Loucy (cell line): ENCODE results near the gene TMTC4.

Experiments used
- H2AFZ ChIP-seq: fragments of 200-600 bp; sonication (generic); 2 replicates; pipeline ENCODE4 v1.6.0; 2016; ENCODE audit warnings: antibody characterized with exemption, mild to moderate bottlenecking, low read length, moderate library complexity
- H3F3A ChIP-seq: fragments of 200-600 bp; 2 replicates; pipeline ENCODE4 v1.6.0; 2016; ENCODE audit warnings: antibody characterized with exemption, low read depth, mild to moderate bottlenecking
- H3K27me3 ChIP-seq: fragments of 200-600 bp; sonication (generic); 2 replicates; pipeline ENCODE4 v1.6.1; 2014; ENCODE audit warnings: low read length, mild to moderate bottlenecking; ENCODE audit not compliant: insufficient read depth, poor library complexity, severe bottlenecking
- H3K36me3 ChIP-seq: fragments of 200-600 bp; sonication (generic); 2 replicates; pipeline ENCODE4 v1.6.1; 2016; ENCODE audit warnings: low read length; ENCODE audit not compliant: insufficient read depth
- H3K4me1 ChIP-seq: fragments of 200-600 bp; sonication (generic); 2 replicates; pipeline ENCODE4 v1.5.1; 2014; ENCODE audit warnings: low read length, mild to moderate bottlenecking; ENCODE audit not compliant: insufficient read depth, poor library complexity, severe bottlenecking
- H3K4me2 ChIP-seq: fragments of 200-600 bp; sonication (generic); 2 replicates; pipeline ENCODE4 v1.6.0; 2014; ENCODE audit warnings: antibody characterized with exemption, low read length, low read depth, mild to moderate bottlenecking; ENCODE audit not compliant: poor library complexity, severe bottlenecking
- H3K4me3 ChIP-seq: fragments of 200-600 bp; sonication (generic); 2 replicates; pipeline ENCODE4 v1.5.1; 2014; ENCODE audit warnings: low read length, mild to moderate bottlenecking, mixed read lengths; ENCODE audit not compliant: poor library complexity, severe bottlenecking
- H3K79me2 ChIP-seq: fragments of 200-600 bp; sonication (generic); 2 replicates; pipeline ENCODE4 v1.6.1; 2014; ENCODE audit warnings: low read length; ENCODE audit not compliant: insufficient read depth
- H3K9ac ChIP-seq: fragments of 200-600 bp; sonication (generic); 2 replicates; pipeline ENCODE4 v1.6.0; 2014; ENCODE audit warnings: mild to moderate bottlenecking, low read depth, low read length, moderate library complexity; ENCODE audit not compliant: poor library complexity, severe bottlenecking
- H3K9me2 ChIP-seq: fragments of 200-600 bp; sonication (generic); replicated peaks from 2 replicates; pipeline ENCODE4 v1.6.1; 2016; ENCODE audit warnings: low read depth, low read length, mixed read lengths
- H3K9me3 ChIP-seq: fragments of 200-600 bp; sonication (generic); 2 replicates; pipeline ENCODE4 v1.6.1; 2014; ENCODE audit warnings: mild to moderate bottlenecking, antibody characterized with exemption, low read length, low read depth; ENCODE audit not compliant: insufficient read depth
- H4K20me1 ChIP-seq: fragments of 200-600 bp; sonication (generic); 2 replicates; pipeline ENCODE4 v1.6.0; 2014; ENCODE audit warnings: antibody characterized with exemption, low read length, mild to moderate bottlenecking; ENCODE audit not compliant: insufficient read depth, poor library complexity, severe bottlenecking
- EZH2phosphoT487 ChIP-seq: fragments of 200-600 bp; IDR thresholded peaks from 2 replicates; pipeline ENCODE4 v1.6.1; 2018; ENCODE audit warnings: antibody characterized with exemption, mild to moderate bottlenecking, moderate library complexity, borderline replicate concordance
- TF ChIP-seq, protein P1 (sequence below): fragments of 200-600 bp; sonication (generic); conservative IDR thresholded peaks from 2 replicates; pipeline ENCODE4 v1.5.1; 2014; ENCODE audit warnings: mild to moderate bottlenecking, antibody characterized with exemption, low read length

TMTC4 gene

DNA sequence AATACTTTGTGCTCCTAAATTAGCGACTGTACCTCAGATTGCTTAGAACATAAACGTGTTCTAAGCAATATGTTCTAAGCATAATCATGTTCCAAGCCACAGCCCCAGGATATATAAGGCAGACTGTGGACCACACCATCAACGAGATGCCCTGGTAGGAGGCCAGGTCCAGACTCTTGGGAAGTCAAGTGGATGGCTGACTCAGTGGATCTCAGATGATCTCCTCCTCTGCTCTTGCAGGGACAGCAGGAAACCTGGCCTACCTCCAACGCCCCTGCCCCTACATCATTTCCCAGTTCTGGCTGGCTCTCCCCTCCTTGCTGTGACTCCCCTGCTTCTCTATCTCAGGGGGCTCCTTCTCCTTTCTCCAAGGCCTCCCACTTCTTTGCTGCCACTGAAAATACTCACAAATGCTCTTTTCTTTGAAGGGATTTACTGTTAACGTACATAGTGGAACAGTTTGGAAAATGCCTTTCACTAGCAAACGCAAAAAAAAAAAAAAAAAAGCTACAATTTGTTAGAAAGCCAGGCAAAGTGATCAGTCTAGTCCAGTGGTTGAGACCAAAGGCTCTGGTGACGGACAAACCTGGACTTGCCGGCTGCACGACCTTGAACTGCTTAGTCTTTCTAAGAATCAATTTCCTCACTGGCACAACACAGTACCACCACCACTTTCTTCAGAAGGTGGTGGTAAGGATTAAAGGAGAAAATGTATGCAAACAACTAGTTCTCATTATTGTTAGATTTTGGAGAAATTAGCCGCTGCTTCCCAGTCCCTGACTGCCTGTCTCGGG lies 3.0 kb downstream of the TMTC4 start:
- Histone ChIP-seq H2AFZ (no peak overlapping the region), H3F3A (no peaks in the 10 kb centered on the region), H3K27me3 (no peaks in the 10 kb centered on the region), H3K9ac (no peak overlapping the region), H3K9me3 (no peaks in the 10 kb centered on the region), H3K4me1 (peaks cover 25% of the 10 kb centered on the region), H3K4me3 (no peak overlapping the region), H4K20me1 (peaks cover 10% of the 10 kb centered on the region), H3K79me2 (peaks cover 51% of the 10 kb centered on the region), H3K9me2 (no peaks in the 10 kb centered on the region), H3K36me3 (peaks cover 8% of the 10 kb centered on the region; the same call in 1 of the 2 replicates), H3K4me2 (peak overlapping the region; percentile 93)
- TF ChIP-seq, protein P1, sequence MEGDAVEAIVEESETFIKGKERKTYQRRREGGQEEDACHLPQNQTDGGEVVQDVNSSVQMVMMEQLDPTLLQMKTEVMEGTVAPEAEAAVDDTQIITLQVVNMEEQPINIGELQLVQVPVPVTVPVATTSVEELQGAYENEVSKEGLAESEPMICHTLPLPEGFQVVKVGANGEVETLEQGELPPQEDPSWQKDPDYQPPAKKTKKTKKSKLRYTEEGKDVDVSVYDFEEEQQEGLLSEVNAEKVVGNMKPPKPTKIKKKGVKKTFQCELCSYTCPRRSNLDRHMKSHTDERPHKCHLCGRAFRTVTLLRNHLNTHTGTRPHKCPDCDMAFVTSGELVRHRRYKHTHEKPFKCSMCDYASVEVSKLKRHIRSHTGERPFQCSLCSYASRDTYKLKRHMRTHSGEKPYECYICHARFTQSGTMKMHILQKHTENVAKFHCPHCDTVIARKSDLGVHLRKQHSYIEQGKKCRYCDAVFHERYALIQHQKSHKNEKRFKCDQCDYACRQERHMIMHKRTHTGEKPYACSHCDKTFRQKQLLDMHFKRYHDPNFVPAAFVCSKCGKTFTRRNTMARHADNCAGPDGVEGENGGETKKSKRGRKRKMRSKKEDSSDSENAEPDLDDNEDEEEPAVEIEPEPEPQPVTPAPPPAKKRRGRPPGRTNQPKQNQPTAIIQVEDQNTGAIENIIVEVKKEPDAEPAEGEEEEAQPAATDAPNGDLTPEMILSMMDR: no peak
- no peak for TF ChIP-seq EZH2phosphoT487

DNA sequence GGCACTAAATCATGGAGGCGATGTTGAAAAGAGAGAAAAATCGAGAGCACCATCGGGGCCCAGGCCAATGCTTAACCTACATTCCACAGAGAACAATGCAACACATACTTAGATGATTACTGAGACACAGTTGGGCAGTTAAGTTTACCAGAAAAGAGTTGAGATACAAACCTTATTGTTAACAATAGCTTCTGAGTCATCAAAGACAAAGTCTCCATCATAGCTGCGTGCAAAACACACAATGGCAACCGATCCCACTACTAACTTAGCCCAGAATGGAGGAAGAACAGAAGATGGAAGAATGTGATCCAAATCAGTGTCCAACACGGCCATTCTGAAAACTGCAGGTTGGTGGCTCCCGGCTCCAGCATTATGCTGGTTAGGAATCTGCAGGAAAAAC lies 6.2 kb downstream of the TMTC4 start:
- peaks cover 21% of the 10 kb centered on the region for H3K4me1 ChIP-seq
- H3K79me2 ChIP-seq: peaks cover 45% of the 10 kb centered on the region
- H3K36me3 ChIP-seq: peaks cover 27% of the 10 kb centered on the region; the same call in 1 of the 2 replicates
- no peak overlapping the region for H3K4me3 ChIP-seq
- TF ChIP-seq EZH2phosphoT487: no peak
- TF ChIP-seq, protein P1: no peak
- peaks cover 7% of the 10 kb centered on the region for H4K20me1 ChIP-seq
- H3F3A ChIP-seq: no peaks in the 10 kb centered on the region
- H2AFZ ChIP-seq: no peak overlapping the region
- H3K27me3 ChIP-seq: no peaks in the 10 kb centered on the region
- no peaks in the 10 kb centered on the region for H3K9me2 ChIP-seq
- no peak overlapping the region for H3K9ac ChIP-seq
- H3K9me3 ChIP-seq: no peaks in the 10 kb centered on the region
- no peak overlapping the region for H3K4me2 ChIP-seq

DNA sequence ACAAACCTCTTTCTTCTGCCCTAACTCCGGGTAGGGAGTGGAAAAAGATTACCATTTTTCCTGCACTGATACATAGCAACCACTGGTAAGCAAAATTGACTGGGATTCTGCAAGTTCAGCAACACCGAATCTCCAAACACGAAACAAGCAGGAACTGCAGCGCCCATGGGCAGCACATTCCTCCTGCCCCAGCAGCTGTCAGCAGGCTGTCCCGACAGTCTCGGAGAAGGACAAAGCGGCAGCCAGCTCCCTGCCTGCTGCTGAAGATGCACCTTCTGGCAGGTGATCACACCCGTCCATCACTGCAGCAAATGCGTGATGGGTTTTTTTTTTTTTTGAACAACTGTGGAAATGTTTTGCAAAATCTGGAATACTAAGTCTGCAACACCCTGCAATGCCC lies 6.7 kb downstream of the TMTC4 start:
- no peaks in the 10 kb centered on the region for H3F3A ChIP-seq

More for the DNA sequence above, 6.7 kb downstream of the TMTC4 start:
- Histone ChIP-seq H3K79me2 (peaks cover 40% of the 10 kb centered on the region), H3K9me3 (no peaks in the 10 kb centered on the region), H2AFZ (no peak overlapping the region), H3K9ac (no peak overlapping the region), H4K20me1 (peaks cover 1% of the 10 kb centered on the region), H3K4me2 (no peak overlapping the region), H3K36me3 (peaks cover 32% of the 10 kb centered on the region; the same call in 1 of the 2 replicates), H3K27me3 (no peaks in the 10 kb centered on the region), H3K4me3 (no peak overlapping the region), H3K9me2 (no peaks in the 10 kb centered on the region), H3K4me1 (peaks cover 16% of the 10 kb centered on the region)
- TF ChIP-seq, protein P1: no peak
- TF ChIP-seq EZH2phosphoT487: no peak
